Ascending aorta (tissue), 2 donors: Measurements from ENCODE around the gene PTPN13. TPM values are rescaled to one million over a fixed set of nuclear protein-coding genes. Genes with fewer than 3 reads are reported as not detected.

Source experiments
- DNase-seq, 2 donors: peaks; one replicate each; pipeline ENCODE4 v3.0.0-alpha.2; 2019; ENCODE audit warnings: low spot score in 2 of 2
- H3K27ac ChIP-seq, 2 donors: fragments of 200-600 bp; sonication (generic); one replicate each; pipeline ENCODE4 v1.5.1; 2016 to 2017; ENCODE audit warnings: mild to moderate bottlenecking in 1 of 2
- H3K27me3 ChIP-seq: fragments of 200-600 bp; sonication (generic); one replicate; pipeline ENCODE4 v1.5.1; 2017
- H3K36me3 ChIP-seq, 2 donors: fragments of 200-600 bp; sonication (generic); one replicate each; pipeline ENCODE4 v1.5.1; 2016
- H3K4me1 ChIP-seq, 2 donors: fragments of 200-600 bp; sonication (generic); one replicate each; pipeline ENCODE4 v1.5.1; 2016 to 2017; ENCODE audit warnings: mild to moderate bottlenecking in 1 of 2
- H3K4me3 ChIP-seq, 2 donors: fragments of 200-600 bp; sonication (generic); one replicate each; pipeline ENCODE4 v1.5.1; 2016 to 2017; ENCODE audit warnings: mild to moderate bottlenecking in 1 of 2
- H3K9me3 ChIP-seq, 2 donors: fragments of 200-600 bp; sonication (generic); one replicate each; pipeline ENCODE4 v1.5.1; 2016
- intact Hi-C: fragments of 100-400 bp; cut with DNase I; formaldehyde crosslinking; loops from one replicate; pipeline ENCODE4 v1.15.1; 2023
- total RNA-seq: library from RNA; depleted of rRNA; stranded (reverse); fragments of >200 nt; gene quantifications from one replicate; pipeline ENCODE4 v1.1.0, GENCODE V29; 2016
- TF ChIP-seq, protein P1 (sequence below), 3 experiments: fragments of 200-600 bp in 2 of 3; fragments of 450-650 bp in 1 of 3; sonication (generic) in 2 of 3; IDR thresholded peaks; one replicate each; pipeline ENCODE4 v1.5.1; 2016 to 2019; ENCODE audit warnings: antibody characterized with exemption in 3 of 3, mild to moderate bottlenecking in 1 of 3, moderate library complexity in 1 of 3

PTPN13 gene
- total RNA-seq, 1 donor from 2014 or later = 20.8 TPM

DNA sequence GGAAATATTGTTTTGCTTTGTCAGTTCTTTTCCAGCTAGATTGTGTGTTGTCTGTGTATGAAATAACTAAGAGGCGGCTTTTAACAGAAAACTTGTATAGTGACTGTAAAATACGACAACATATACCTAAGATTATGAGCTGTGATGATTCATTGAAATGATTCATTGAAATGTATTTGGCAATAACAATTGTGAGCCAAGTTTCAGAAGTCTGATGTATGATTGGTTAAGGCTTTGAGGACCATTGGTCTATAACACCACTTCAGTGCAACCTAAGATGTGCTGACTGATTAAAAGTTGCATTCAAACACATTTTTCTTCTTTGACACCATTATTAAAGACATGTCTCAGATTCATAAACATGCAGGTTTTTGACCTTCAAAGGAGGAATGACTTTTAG is 76.6 kb downstream of the PTPN13 start:
- intact Hi-C loops = no loop called here
- Histone ChIP-seq H3K36me3 (peaks cover 0 to 7% of the 10 kb centered on the region in 2 donors), H3K27ac (no peak overlapping the region), H3K9me3 (no peaks in the 10 kb centered on the region), H3K4me3 (no peak overlapping the region), H3K27me3 (no peaks in the 10 kb centered on the region), H3K4me1 (no peaks in the 10 kb centered on the region)
- TF ChIP-seq, protein P1, sequence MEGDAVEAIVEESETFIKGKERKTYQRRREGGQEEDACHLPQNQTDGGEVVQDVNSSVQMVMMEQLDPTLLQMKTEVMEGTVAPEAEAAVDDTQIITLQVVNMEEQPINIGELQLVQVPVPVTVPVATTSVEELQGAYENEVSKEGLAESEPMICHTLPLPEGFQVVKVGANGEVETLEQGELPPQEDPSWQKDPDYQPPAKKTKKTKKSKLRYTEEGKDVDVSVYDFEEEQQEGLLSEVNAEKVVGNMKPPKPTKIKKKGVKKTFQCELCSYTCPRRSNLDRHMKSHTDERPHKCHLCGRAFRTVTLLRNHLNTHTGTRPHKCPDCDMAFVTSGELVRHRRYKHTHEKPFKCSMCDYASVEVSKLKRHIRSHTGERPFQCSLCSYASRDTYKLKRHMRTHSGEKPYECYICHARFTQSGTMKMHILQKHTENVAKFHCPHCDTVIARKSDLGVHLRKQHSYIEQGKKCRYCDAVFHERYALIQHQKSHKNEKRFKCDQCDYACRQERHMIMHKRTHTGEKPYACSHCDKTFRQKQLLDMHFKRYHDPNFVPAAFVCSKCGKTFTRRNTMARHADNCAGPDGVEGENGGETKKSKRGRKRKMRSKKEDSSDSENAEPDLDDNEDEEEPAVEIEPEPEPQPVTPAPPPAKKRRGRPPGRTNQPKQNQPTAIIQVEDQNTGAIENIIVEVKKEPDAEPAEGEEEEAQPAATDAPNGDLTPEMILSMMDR (IDR thresholded peaks at IDR 0.05) = no peak
- no peak for DNase-seq

GRCh38 chr4:86675548-86675947 is 81.4 kb downstream of the PTPN13 start:
- TF ChIP-seq, protein P1 (IDR thresholded peaks at IDR 0.05) = no peak
- intact Hi-C loops = no loop called here
- Histone ChIP-seq H3K27ac (no peak overlapping the region), H3K9me3 (no peaks in the 10 kb centered on the region), H3K4me3 (no peak overlapping the region), H3K4me1 (no peaks in the 10 kb centered on the region), H3K36me3 (peaks cover 0 to 7% of the 10 kb centered on the region in 2 donors), H3K27me3 (no peaks in the 10 kb centered on the region)
- DNase-seq = no peak

GRCh38 chr4:86678796-86679195 is 84.7 kb downstream of the PTPN13 start:
- no peaks in the 10 kb centered on the region for H3K9me3 ChIP-seq
- no peak overlapping the region for H3K27ac ChIP-seq
- H3K27me3 ChIP-seq = no peaks in the 10 kb centered on the region
- H3K4me3 ChIP-seq = no peak overlapping the region
- DNase-seq = no peak
- TF ChIP-seq, protein P1 (IDR thresholded peaks at IDR 0.05) = no peak
- no peaks in the 10 kb centered on the region for H3K4me1 ChIP-seq
- intact Hi-C loops = no loop called here
- no peaks in the 10 kb centered on the region for H3K36me3 ChIP-seq

DNA sequence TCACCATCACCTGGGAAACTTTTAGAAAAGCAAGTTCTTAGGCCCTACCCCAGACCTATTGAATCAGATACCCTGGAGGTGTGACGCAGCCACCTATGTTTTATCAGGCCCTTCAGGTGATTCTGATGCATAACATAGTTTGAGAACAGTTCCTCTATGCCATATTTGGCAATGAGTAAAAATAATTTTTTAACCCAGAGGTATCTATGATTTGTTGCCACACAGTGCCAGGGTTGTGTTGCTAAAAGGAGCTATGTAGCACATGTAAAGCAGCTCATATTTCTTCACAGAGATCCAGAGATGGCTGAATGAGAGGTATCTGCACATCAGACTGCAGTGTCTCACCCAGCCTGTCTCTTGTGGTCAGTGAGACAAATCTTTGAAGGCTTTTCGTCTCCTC is 85.3 kb downstream of the PTPN13 start:
- Histone ChIP-seq H3K4me1 (no peaks in the 10 kb centered on the region), H3K27ac (no peak overlapping the region), H3K4me3 (no peak overlapping the region), H3K9me3 (no peaks in the 10 kb centered on the region), H3K36me3 (no peaks in the 10 kb centered on the region), H3K27me3 (no peaks in the 10 kb centered on the region)
- TF ChIP-seq, protein P1 (IDR thresholded peaks at IDR 0.05) = no peak
- DNase-seq = no peak
- intact Hi-C loops = no loop called here

GRCh38 chr4:86683167-86683566 is 89.1 kb downstream of the PTPN13 start:
- TF ChIP-seq, protein P1 (IDR thresholded peaks at IDR 0.05) = no peak
- no peaks in the 10 kb centered on the region for H3K27me3 ChIP-seq

GRCh38 chr4:86683983-86684382 is 89.9 kb downstream of the PTPN13 start:
- TF ChIP-seq, protein P1 (IDR thresholded peaks at IDR 0.05) = no peak
- Histone ChIP-seq H3K27me3 (no peaks in the 10 kb centered on the region), H3K4me1 (no peaks in the 10 kb centered on the region), H3K36me3 (no peaks in the 10 kb centered on the region), H3K9me3 (no peaks in the 10 kb centered on the region), H3K4me3 (no peak overlapping the region), H3K27ac (no peak overlapping the region)
- intact Hi-C loops = no loop called here
- DNase-seq = no peak

More at GRCh38 chr4:86683167-86683566, 89.1 kb downstream of the PTPN13 start:
- no peak for DNase-seq
- Histone ChIP-seq H3K27ac (no peak overlapping the region), H3K9me3 (no peaks in the 10 kb centered on the region), H3K36me3 (no peaks in the 10 kb centered on the region), H3K4me3 (no peak overlapping the region), H3K4me1 (no peaks in the 10 kb centered on the region)
- intact Hi-C loops = no loop called here
